ENCODE data around the gene BTC. TPM values are rescaled to one million over a fixed set of nuclear protein-coding genes. Genes with fewer than 3 reads are reported as not detected.

The BTC gene
- total and polyA plus RNA-seq, 9 of the 15 experiments (the other 6 are each of a cell fraction or from before 2014, with no cell fraction given), result not detected

DNA sequence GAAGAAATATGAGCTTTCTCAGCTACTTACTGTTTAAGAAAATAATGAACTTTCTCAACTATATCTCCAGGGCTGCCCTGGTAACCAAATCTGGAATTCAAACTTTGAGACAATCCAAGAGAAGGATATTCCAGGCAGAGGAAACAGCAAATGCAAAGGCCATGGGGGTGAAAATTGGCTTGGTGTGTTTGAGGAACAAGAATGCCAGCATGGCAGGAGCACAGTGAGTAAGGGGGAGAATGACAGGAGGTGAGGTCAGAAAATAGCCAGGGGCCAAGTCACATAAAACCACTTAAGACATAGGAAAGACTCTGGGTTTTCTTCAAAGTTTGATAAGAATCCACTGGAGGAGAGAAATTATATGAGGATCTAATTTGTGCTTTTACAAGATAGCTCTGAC, 27.2 kb upstream of the BTC start (continued):
- TF ChIP-seq, protein P1, sequence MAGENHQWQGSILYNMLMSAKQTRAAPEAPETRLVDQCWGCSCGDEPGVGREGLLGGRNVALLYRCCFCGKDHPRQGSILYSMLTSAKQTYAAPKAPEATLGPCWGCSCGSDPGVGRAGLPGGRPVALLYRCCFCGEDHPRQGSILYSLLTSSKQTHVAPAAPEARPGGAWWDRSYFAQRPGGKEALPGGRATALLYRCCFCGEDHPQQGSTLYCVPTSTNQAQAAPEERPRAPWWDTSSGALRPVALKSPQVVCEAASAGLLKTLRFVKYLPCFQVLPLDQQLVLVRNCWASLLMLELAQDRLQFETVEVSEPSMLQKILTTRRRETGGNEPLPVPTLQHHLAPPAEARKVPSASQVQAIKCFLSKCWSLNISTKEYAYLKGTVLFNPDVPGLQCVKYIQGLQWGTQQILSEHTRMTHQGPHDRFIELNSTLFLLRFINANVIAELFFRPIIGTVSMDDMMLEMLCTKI (IDR thresholded peaks at IDR 0.05; ENCODE audit: partially characterized antibody), result no peak
- TF ChIP-seq POLR2AphosphoS5 (IDR thresholded peaks at IDR 0.05; ENCODE audit: control insufficient read depth, insufficient read depth, low read depth, low read length) (no peak), PML (IDR thresholded peaks at IDR 0.05; ENCODE audit: low read length) (no peak), FUS (optimal IDR thresholded peaks at IDR 0.05; ENCODE audit: low read depth, low read length) (no peak), SLC30A9 (CRISPR knock-in tag; IDR thresholded peaks at IDR 0.05) (no peak), PRMT5 (CRISPR knock-in tag; IDR thresholded peaks at IDR 0.05) (no peak), MYBL2 (IDR thresholded peaks at IDR 0.05; ENCODE audit: low read depth) (no peak), MYBL2 (CRISPR knock-in tag; IDR thresholded peaks at IDR 0.05; ENCODE audit: borderline replicate concordance) (no peak), CXXC5 (CRISPR knock-in tag; IDR thresholded peaks at IDR 0.05) (no peak)

DNA sequence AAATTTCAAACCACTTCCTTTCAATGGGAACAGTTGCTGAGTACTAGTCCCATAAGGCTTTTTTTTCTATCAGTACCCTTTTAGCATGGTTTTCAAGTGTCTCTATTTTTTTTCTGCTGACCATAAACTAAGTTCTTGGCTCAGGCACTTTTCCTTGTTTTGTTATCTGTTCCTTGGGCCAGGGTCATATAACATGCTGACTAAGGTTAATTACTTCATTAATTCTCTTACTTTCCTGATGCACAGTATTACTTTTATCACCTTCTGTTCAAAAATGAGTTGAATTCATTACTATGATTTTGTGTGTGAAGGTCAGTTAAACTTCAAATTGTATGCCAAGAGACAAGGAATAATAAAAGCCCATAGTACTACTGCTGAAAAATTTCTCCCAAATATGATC, 19.7 kb upstream of the BTC start:
- no peak overlapping the region for H3K9ac ChIP-seq (ENCODE audit: insufficient read depth in 1 of 2, low read depth in 2 of 2, low read length in 2 of 2)
- intact Hi-C loops (cut with micrococcal nuclease) (no loop called here), in situ Hi-C loops (cut with MboI) (no loop called here)
- no peaks in the 10 kb centered on the region for H3K9me3 ChIP-seq (replicated peaks; ENCODE audit: control insufficient read depth, insufficient read depth, low read depth, low read length)
- H3K36me3 ChIP-seq (ENCODE audit: control insufficient read depth, insufficient read depth, low read length), result no peaks in the 10 kb centered on the region
- no peaks in the 10 kb centered on the region for H3K79me2 ChIP-seq (ENCODE audit: control insufficient read depth, insufficient read depth, low read length)
- no peaks in the 10 kb centered on the region for H3K4me1 ChIP-seq (replicated peaks in 1 of 2; ENCODE audit: control insufficient read depth in 2 of 2, insufficient read depth in 2 of 2, low read length in 2 of 2)
- ATAC-seq, result no peak
- H3K27ac ChIP-seq (ENCODE audit: extremely low read depth, low read depth, low read length), result no peak overlapping the region
- FAIRE-seq, result no peak
- H3K9me1 ChIP-seq (ENCODE audit: control insufficient read depth, insufficient read depth, low read length), result no peaks in the 10 kb centered on the region
- POLR2A ChIA-PET, result no interaction called here
- H3K27me3 ChIP-seq (ENCODE audit: control insufficient read depth in 2 of 2, insufficient read depth in 2 of 2, low read length in 2 of 2), result no peaks in the 10 kb centered on the region
- CTCF ChIA-PET (ENCODE audit: low intra/inter-chr PET ratio), result no interaction called here
- no peaks in the 10 kb centered on the region for H4K20me1 ChIP-seq (replicated peaks; ENCODE audit: control insufficient read depth, insufficient read depth, low read length)
- no TSS peak for BruUV-seq (replicated peaks)
- H3K4me2 ChIP-seq (ENCODE audit: insufficient read depth, low read length), result no peak overlapping the region
- no peak overlapping the region for H3K4me3 ChIP-seq
- H2AFZ ChIP-seq (ENCODE audit: low read depth, low read length), result no peak overlapping the region
- DNase-seq (ENCODE audit: extremely low read depth in 1 of 4, low spot score in 3 of 4), result no peak
- TF ChIP-seq FOXJ2 (tag; IDR thresholded peaks at IDR 0.05), result no peak
- TF ChIP-seq MAFF (IDR thresholded peaks at IDR 0.05; ENCODE audit: low read length), result peak; percentile 74
- no peak for TF ChIP-seq EZH2 (IDR thresholded peaks at IDR 0.05; ENCODE audit: borderline replicate concordance, low read depth, low read length)
- peak; percentile 56 for TF ChIP-seq MAFK (IDR thresholded peaks at IDR 0.05; ENCODE audit: low read length)
- no peak for TF ChIP-seq ZFP30 (CRISPR knock-in tag; IDR thresholded peaks at IDR 0.05; ENCODE audit: borderline replicate concordance)
- no peak for TF ChIP-seq CBFB (CRISPR knock-in tag; IDR thresholded peaks at IDR 0.05)
- peak; percentile 48; the same call in 1 of the 2 replicates for TF ChIP-seq C11orf30 (IDR thresholded peaks at IDR 0.05; ENCODE audit: low read depth)
- peak; percentile 56 for TF ChIP-seq MAFG (tag; conservative IDR thresholded peaks at IDR 0.05)
- TF ChIP-seq, protein P2, sequence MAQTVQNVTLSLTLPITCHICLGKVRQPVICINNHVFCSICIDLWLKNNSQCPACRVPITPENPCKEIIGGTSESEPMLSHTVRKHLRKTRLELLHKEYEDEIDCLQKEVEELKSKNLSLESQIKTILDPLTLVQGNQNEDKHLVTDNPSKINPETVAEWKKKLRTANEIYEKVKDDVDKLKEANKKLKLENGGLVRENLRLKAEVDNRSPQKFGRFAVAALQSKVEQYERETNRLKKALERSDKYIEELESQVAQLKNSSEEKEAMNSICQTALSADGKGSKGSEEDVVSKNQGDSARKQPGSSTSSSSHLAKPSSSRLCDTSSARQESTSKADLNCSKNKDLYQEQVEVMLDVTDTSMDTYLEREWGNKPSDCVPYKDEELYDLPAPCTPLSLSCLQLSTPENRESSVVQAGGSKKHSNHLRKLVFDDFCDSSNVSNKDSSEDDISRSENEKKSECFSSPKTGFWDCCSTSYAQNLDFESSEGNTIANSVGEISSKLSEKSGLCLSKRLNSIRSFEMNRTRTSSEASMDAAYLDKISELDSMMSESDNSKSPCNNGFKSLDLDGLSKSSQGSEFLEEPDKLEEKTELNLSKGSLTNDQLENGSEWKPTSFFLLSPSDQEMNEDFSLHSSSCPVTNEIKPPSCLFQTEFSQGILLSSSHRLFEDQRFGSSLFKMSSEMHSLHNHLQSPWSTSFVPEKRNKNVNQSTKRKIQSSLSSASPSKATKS (CRISPR knock-in tag; IDR thresholded peaks at IDR 0.05), result no peak
- TF ChIP-seq ZNF316 (IDR thresholded peaks at IDR 0.05), result peak; percentile 68
- TF ChIP-seq ZEB2 (IDR thresholded peaks at IDR 0.05), result no peak
- no peak for TF ChIP-seq HIVEP1 (CRISPR knock-in tag; IDR thresholded peaks at IDR 0.05)
